ENCODE results near the gene ECHS1. TPM values are rescaled to one million over a fixed set of nuclear protein-coding genes. Genes with fewer than 3 reads are reported as not detected.

The ECHS1 gene
- total and polyA plus RNA-seq, 4 experiments from 2014 or later: 29.7 to 117 (median 56.0) TPM

DNA sequence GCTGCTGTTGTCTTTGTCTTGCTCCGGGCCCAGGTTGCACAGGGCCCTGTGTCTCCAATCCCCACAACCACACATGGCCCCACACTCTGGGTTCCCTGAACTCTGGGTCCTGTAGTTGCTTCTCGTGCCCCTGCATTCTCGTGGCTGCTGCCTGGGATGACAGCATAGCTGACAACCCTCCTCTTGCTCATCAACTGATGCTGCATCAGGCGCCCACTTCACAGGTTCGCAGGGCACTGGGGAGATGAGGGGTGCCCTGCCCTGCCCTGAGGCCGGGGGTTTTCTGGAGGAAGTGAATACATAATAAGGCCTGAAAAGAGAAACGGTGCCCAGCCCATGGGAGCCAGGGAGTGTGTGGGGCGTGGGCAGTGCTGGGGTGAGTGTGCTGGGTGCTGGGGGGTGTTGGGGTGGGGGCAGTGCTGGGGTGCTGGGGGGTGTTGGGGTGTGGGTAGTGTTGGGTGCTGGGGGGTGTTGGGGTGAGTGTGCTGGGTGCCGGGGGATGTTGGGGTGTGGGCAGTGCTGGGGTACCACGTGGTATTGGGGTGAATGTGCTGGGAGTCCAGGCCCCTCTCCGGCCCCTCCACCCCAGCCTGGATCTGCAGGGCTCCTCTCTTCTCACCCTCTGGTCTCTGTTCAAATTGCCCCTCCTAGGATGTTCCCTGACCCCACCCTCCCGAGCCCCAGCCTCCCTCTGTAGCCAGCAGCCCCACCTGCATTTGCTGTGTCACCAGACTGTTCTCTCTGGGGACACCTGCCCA, 18.8 kb upstream of the ECHS1 start:
- Histone ChIP-seq H3K4me3 (ENCODE audit: low read length in 2 of 2) (no peak overlapping the region), H3K36me3 (ENCODE audit: insufficient read depth, low read length) (peaks cover 9% of the 10 kb centered on the region), H3K27me3 (ENCODE audit: insufficient read depth, low read length) (no peaks in the 10 kb centered on the region), H3K4me1 (ENCODE audit: insufficient read depth, low read length) (peaks cover 71% of the 10 kb centered on the region), H3K27ac (ENCODE audit: low read depth, low read length) (peak overlapping the region; percentile 50), H3K9me3 (ENCODE audit: control insufficient read depth in 1 of 2, low read length in 2 of 2) (no peaks in the 10 kb centered on the region)
- H3K27me3 Mint-ChIP-seq: no peaks in the 10 kb centered on the region
- CTCF ChIA-PET (ENCODE audit: partially characterized antibody): interaction anchor here (1.9 to 2.9 kb wide), 2 partner anchors 46 to 62 kb away, joined by 6 to 26 read pairs; no protein-coding TSS in a partner anchor
- peaks cover 0 to 2% (median 0%) of the 10 kb centered on the region in 8 donors for H3K9me3 Mint-ChIP-seq
- peak overlapping the region; percentile 32 to 98 (median 81) for H3K27ac Mint-ChIP-seq
- DNase-seq: peak in 1 of 5 donors; percentile 59
- H3K4me1 Mint-ChIP-seq: peaks cover 29 to 65% (median 50%) of the 10 kb centered on the region in 4 donors
- intact Hi-C loops (cut with micrococcal nuclease): loop anchor here (5.0 kb wide), 2 partner anchors 35 to 130 kb away; partner anchors contain the start of gene FUOM
- H3K36me3 Mint-ChIP-seq: peaks cover 1 to 20% of the 10 kb centered on the region in 2 donors
- peak overlapping the region in 2 of 8 donors; percentile 42 to 49 for H3K4me3 Mint-ChIP-seq
- POLR2A ChIA-PET (ENCODE audit: partially characterized antibody): interaction anchor here (1.0 to 5.2 kb wide), 4 partner anchors 13 to 56 kb away, joined by 3 to 68 read pairs (median 26); partner anchors contain the start of genes CALY, FUOM and PAOX

GRCh38 chr10:133391249-133391635, 18.1 kb upstream of the ECHS1 start:
- ChIA-PET CTCF (ENCODE audit: partially characterized antibody) (interaction anchor here (1.4 to 2.9 kb wide), 4 partner anchors 13 to 64 kb away, joined by 5 to 26 read pairs (median 6); no protein-coding TSS in a partner anchor), POLR2A (ENCODE audit: partially characterized antibody) (interaction anchor here (0.9 to 5.2 kb wide), 5 partner anchors 12 to 83 kb away, joined by 4 to 68 read pairs (median 25); partner anchors contain the start of genes CALY, ECHS1, FUOM and PAOX)
- Mint-ChIP-seq H3K27me3 (no peaks in the 10 kb centered on the region), H3K36me3 (peaks cover 0 to 16% of the 10 kb centered on the region in 2 donors), H3K4me1 (peaks cover 26 to 60% (median 47%) of the 10 kb centered on the region in 4 donors), H3K4me3 (peak overlapping the region in 5 of 8 donors; percentile 38 to 61 (median 43)), H3K27ac (peak overlapping the region; percentile 84 to 98 (median 92)), H3K9me3 (peaks cover 0 to 2% (median 0%) of the 10 kb centered on the region in 8 donors)
- Histone ChIP-seq H3K27me3 (ENCODE audit: insufficient read depth, low read length) (no peaks in the 10 kb centered on the region), H3K4me1 (ENCODE audit: insufficient read depth, low read length) (peaks cover 70% of the 10 kb centered on the region), H3K9me3 (ENCODE audit: control insufficient read depth in 1 of 2, low read length in 2 of 2) (no peaks in the 10 kb centered on the region), H3K27ac (ENCODE audit: low read depth, low read length) (peak overlapping the region; percentile 50), H3K4me3 (ENCODE audit: low read length in 2 of 2) (no peak overlapping the region), H3K36me3 (ENCODE audit: insufficient read depth, low read length) (peaks cover 7% of the 10 kb centered on the region)
- intact Hi-C loops (cut with micrococcal nuclease): loop anchor here (5.0 kb wide), 2 partner anchors 34 to 129 kb away; partner anchors contain the start of gene FUOM
- no peak for DNase-seq

- Histone ChIP-seq H3K4me1 (ENCODE audit: insufficient read depth, low read length) (peaks cover 64% of the 10 kb centered on the region), H3K4me3 (ENCODE audit: low read length in 2 of 2) (peak overlapping the region in 1 of 2 donors; percentile 46), H3K36me3 (ENCODE audit: insufficient read depth, low read length) (peaks cover 2% of the 10 kb centered on the region), H3K27me3 (ENCODE audit: insufficient read depth, low read length) (no peaks in the 10 kb centered on the region), H3K27ac (ENCODE audit: low read depth, low read length) (peak overlapping the region; percentile 50), H3K9me3 (ENCODE audit: control insufficient read depth in 1 of 2, low read length in 2 of 2) (no peaks in the 10 kb centered on the region)
- POLR2A ChIA-PET (ENCODE audit: partially characterized antibody): interaction anchor here (0.6 to 5.2 kb wide), 13 partner anchors 8 to 132 kb away, joined by 3 to 68 read pairs (median 5); partner anchors contain the start of genes CALY, ECHS1, FUOM and PAOX
- H3K27me3 Mint-ChIP-seq: no peaks in the 10 kb centered on the region
- DNase-seq: no peak
- peak overlapping the region in 7 of 8 donors; percentile 43 to 92 (median 84) for H3K4me3 Mint-ChIP-seq
- H3K36me3 Mint-ChIP-seq: peaks cover 0 to 16% of the 10 kb centered on the region in 2 donors
- H3K4me1 Mint-ChIP-seq: peaks cover 26 to 60% (median 45%) of the 10 kb centered on the region in 4 donors
- CTCF ChIA-PET (ENCODE audit: partially characterized antibody): interaction anchor here (1.1 to 2.9 kb wide), 8 partner anchors 13 to 129 kb away, joined by 3 to 26 read pairs (median 6); no protein-coding TSS in a partner anchor
- intact Hi-C loops (cut with micrococcal nuclease): loop anchor here (5.0 kb wide), 2 partner anchors 33 to 128 kb away; partner anchors contain the start of gene FUOM
- peak overlapping the region; percentile 94 to 98 (median 97) for H3K27ac Mint-ChIP-seq
- H3K9me3 Mint-ChIP-seq: peaks cover 0 to 2% (median 0%) of the 10 kb centered on the region in 8 donors
Measured at GRCh38 chr10:133390597-133391248, 17.6 kb upstream of the ECHS1 start.

DNA sequence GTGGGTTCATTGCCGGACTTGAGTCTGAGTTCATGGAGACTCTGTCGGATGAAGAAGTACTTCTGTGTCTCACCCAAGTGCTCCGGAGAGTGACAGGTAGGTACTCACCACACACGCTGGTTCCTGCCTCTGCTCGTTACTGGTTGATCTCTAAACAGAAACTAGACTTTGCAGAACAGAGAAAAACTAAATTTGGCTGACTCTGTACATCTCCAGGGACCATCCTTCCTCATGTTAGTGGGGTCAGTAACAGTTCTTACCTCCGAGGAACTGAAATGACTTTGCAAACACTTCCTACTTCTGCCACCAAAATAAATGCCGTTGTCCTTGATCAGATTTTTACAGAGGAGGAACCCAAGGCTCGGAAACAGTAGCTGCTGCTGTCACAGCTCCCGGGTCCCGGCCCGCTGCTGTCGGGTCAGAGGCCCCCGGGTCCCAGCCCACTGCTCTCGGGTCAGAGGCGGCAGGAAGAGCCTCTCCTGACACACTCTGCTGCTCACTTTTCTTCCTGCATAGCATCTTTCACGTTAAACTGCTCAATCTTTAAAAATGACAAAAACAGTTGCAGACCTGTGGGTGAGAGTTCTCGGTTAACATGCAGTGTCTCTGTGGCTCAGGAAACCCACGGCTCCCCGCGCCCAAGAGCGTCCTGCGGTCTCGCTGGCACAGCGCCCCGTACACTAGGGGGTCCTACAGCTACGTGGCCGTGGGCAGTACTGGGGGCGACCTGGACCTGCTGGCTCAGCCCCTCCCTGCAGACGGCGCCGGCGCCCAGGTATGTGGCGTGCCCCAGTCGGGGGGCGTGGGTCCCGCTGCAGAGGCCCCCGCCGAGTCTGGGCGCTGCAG, 16.0 kb upstream of the ECHS1 start:
- no peaks in the 10 kb centered on the region for H3K9me3 ChIP-seq (ENCODE audit: control insufficient read depth in 1 of 2, low read length in 2 of 2)
- POLR2A ChIA-PET (ENCODE audit: partially characterized antibody): interaction anchor here (0.9 to 5.2 kb wide), 12 partner anchors 9 to 113 kb away, joined by 3 to 68 read pairs (median 4); partner anchors contain the start of genes CALY, ECHS1, FUOM and PAOX
- Mint-ChIP-seq H3K27ac (peak overlapping the region; percentile 89 to 98 (median 94)), H3K9me3 (peaks cover 0 to 2% (median 0%) of the 10 kb centered on the region in 8 donors), H3K27me3 (no peaks in the 10 kb centered on the region), H3K36me3 (peaks cover 4 to 7% of the 10 kb centered on the region in 2 donors), H3K4me1 (peaks cover 21 to 46% (median 33%) of the 10 kb centered on the region in 4 donors), H3K4me3 (peak overlapping the region; percentile 79 to 93 (median 90))
- peak overlapping the region; percentile 30 to 46 for H3K4me3 ChIP-seq (ENCODE audit: low read length in 2 of 2)
- intact Hi-C loops (cut with micrococcal nuclease): loop anchor here (1.0 to 2.0 kb wide), 3 partner anchors 10 to 60 kb away; partner anchors contain the start of genes ECHS1 and PAOX
- DNase-seq: peak; percentile 33 to 68 (median 40)
- H3K4me1 ChIP-seq (ENCODE audit: insufficient read depth, low read length): peaks cover 50% of the 10 kb centered on the region
- H3K27me3 ChIP-seq (ENCODE audit: insufficient read depth, low read length): no peaks in the 10 kb centered on the region
- H3K36me3 ChIP-seq (ENCODE audit: insufficient read depth, low read length): no peaks in the 10 kb centered on the region
- CTCF ChIA-PET (ENCODE audit: partially characterized antibody): interaction anchor here (1.1 to 2.9 kb wide), 5 partner anchors 13 to 82 kb away, joined by 3 to 26 read pairs (median 6); no protein-coding TSS in a partner anchor
- H3K27ac ChIP-seq (ENCODE audit: low read depth, low read length): peak overlapping the region; percentile 47

DNA sequence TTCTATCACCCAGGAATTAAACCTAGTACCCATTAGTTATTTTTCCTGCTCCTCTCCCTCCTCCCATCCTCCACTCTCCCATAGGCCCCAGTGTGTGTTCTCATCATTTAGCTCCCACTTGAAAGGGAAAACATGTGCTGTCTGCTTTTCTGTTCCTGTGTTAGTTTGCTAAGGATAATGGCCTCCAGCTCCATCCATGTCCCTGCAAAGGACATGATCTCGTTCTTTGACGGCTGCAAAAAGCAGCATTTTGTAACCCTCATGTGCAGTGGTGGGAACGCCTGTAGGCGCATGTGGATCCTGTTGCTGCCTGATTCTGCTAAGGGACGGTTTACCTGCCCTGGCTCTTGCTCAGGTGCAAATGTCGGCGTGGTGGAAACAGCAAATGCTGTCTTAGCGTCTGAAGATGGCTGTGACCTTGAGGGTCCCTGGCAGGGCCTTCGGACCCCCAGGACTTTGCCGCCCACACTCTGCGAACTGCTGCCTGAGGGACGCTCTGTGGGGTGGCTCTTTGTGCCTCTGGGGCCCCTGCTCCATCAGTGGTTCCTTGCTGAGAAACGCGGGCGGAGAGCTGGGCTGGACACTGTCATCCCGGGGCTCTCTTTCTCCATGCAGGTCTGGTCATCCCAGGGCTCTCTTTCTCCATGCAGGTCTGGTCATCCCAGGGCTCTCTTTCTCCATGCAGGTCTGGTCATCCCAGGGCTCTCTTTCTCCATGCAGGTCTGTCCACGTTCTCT, 15.2 kb upstream of the ECHS1 start:
- Mint-ChIP-seq H3K36me3 (peaks cover 4 to 7% of the 10 kb centered on the region in 2 donors), H3K27me3 (no peaks in the 10 kb centered on the region), H3K4me1 (peaks cover 21 to 41% (median 32%) of the 10 kb centered on the region in 4 donors), H3K27ac (peak overlapping the region; percentile 76 to 98 (median 94)), H3K4me3 (peak overlapping the region; percentile 79 to 93 (median 90)), H3K9me3 (peaks cover 0 to 2% (median 0%) of the 10 kb centered on the region in 8 donors)
- H3K4me3 ChIP-seq (ENCODE audit: low read length in 2 of 2): peak overlapping the region; percentile 30 to 46
- H3K4me1 ChIP-seq (ENCODE audit: insufficient read depth, low read length): peaks cover 47% of the 10 kb centered on the region
- H3K9me3 ChIP-seq (ENCODE audit: control insufficient read depth in 1 of 2, low read length in 2 of 2): no peaks in the 10 kb centered on the region
- no peak for DNase-seq
- H3K27ac ChIP-seq (ENCODE audit: low read depth, low read length): peak overlapping the region; percentile 47
- CTCF ChIA-PET (ENCODE audit: partially characterized antibody): interaction anchor here (1.5 to 2.9 kb wide), 3 partner anchors 12 to 59 kb away, joined by 6 to 26 read pairs (median 7); no protein-coding TSS in a partner anchor
- intact Hi-C loops (cut with micrococcal nuclease): loop anchor here (2.0 kb wide), 1 partner anchor 16 kb away; the partner anchor contains the start of gene ECHS1
- H3K27me3 ChIP-seq (ENCODE audit: insufficient read depth, low read length): no peaks in the 10 kb centered on the region
- H3K36me3 ChIP-seq (ENCODE audit: insufficient read depth, low read length): peaks cover 4% of the 10 kb centered on the region
- POLR2A ChIA-PET (ENCODE audit: partially characterized antibody): interaction anchor here (0.6 to 5.2 kb wide), 8 partner anchors 10 to 80 kb away, joined by 3 to 68 read pairs (median 13); partner anchors contain the start of genes CALY, ECHS1, FUOM and PAOX

Data from CD4-positive, alpha-beta memory T cell (primary cell).